Neural cell (in vitro differentiated cells): Measurements from ENCODE around the gene SLC25A27. TPM values are rescaled to one million over a fixed set of nuclear protein-coding genes. Genes with fewer than 3 reads are reported as not detected.

ENCODE experiments used
- H2AFZ ChIP-seq: fragments of 200-600, 300-800 bp; sonication (generic), shearing (Covaris generic); 2 replicates; pipeline ENCODE4 v1.6.0; 2014; ENCODE audit warnings: low read depth, mild to moderate bottlenecking, antibody characterized with exemption, low read length, moderate library complexity
- H3F3A ChIP-seq: fragments of 200-600 bp; shearing (Covaris generic); 2 replicates; pipeline ENCODE4 v1.6.1; 2016; ENCODE audit warnings: mild to moderate bottlenecking, moderate library complexity, mixed read lengths, antibody characterized with exemption, low read length; ENCODE audit not compliant: insufficient read depth, poor library complexity, severe bottlenecking
- H3K27ac ChIP-seq: fragments of 200-600, 300-800 bp; sonication (generic), shearing (Covaris generic); 2 replicates; pipeline ENCODE4 v1.5.1; 2014; ENCODE audit warnings: mild to moderate bottlenecking, low read length, moderate library complexity
- H3K27me3 ChIP-seq: fragments of 300-800, 200-600 bp; sonication (generic), shearing (Covaris generic); 2 replicates; pipeline ENCODE4 v1.6.0; 2014; ENCODE audit warnings: mild to moderate bottlenecking, low read depth, low read length, moderate library complexity; ENCODE audit not compliant: insufficient read depth
- H3K36me3 ChIP-seq: fragments of 300-800, 200-600 bp; sonication (generic), shearing (Covaris generic); 2 replicates; pipeline ENCODE4 v1.5.1; 2014; ENCODE audit warnings: mild to moderate bottlenecking, antibody characterized with exemption, low read length, moderate library complexity; ENCODE audit not compliant: insufficient read depth
- H3K4me2 ChIP-seq: fragments of 300-800, 200-600 bp; sonication (generic), shearing (Covaris generic); 2 replicates; pipeline ENCODE4 v1.6.0; 2014; ENCODE audit warnings: mild to moderate bottlenecking, low read length
- H3K4me3 ChIP-seq: fragments of 300-800, 200-600 bp; sonication (generic), shearing (Covaris generic); 2 replicates; pipeline ENCODE4 v1.5.1; 2014; ENCODE audit warnings: mild to moderate bottlenecking, low read length, moderate library complexity
- H3K79me2 ChIP-seq: fragments of 200-600 bp; shearing (Covaris generic); replicated peaks from 2 replicates; pipeline ENCODE4 v1.6.0; 2014; ENCODE audit warnings: mild to moderate bottlenecking, low read length, moderate library complexity; ENCODE audit not compliant: insufficient read depth
- H3K9ac ChIP-seq: fragments of 300-800, 200-600 bp; sonication (generic), shearing (Covaris generic); 2 replicates; pipeline ENCODE4 v1.6.1; 2016; ENCODE audit warnings: mild to moderate bottlenecking, low read length, mixed read lengths
- H3K9me2 ChIP-seq: fragments of 200-600 bp; shearing (Covaris generic); 2 replicates; pipeline ENCODE4 v1.6.1; 2016; ENCODE audit warnings: mild to moderate bottlenecking, low read length, mixed read lengths; ENCODE audit not compliant: insufficient read depth
- H3K9me3 ChIP-seq: fragments of 200-600, 300-800 bp; sonication (generic), shearing (Covaris generic); 2 replicates; pipeline ENCODE4 v1.6.1; 2016; ENCODE audit warnings: mild to moderate bottlenecking, mixed run types, low read length, moderate library complexity, mixed read lengths
- H4K20me1 ChIP-seq: fragments of 200-600 bp; shearing (Covaris generic); 2 replicates; pipeline ENCODE4 v1.6.1; 2016; ENCODE audit warnings: mild to moderate bottlenecking, mixed run types; ENCODE audit not compliant: insufficient read depth
- CTCF ChIP-seq: fragments of 450-650 bp; IDR thresholded peaks from 2 replicates; pipeline ENCODE4 v1.5.1; 2014; ENCODE audit warnings: antibody characterized with exemption, mild to moderate bottlenecking, moderate library complexity; ENCODE audit not compliant: poor library complexity, severe bottlenecking
- EP300 ChIP-seq: fragments of 450-650 bp; conservative IDR thresholded peaks from 2 replicates; pipeline ENCODE4 v1.6.1; 2014; ENCODE audit warnings: antibody characterized with exemption, mild to moderate bottlenecking, moderate library complexity; ENCODE audit not compliant: poor library complexity, severe bottlenecking
- EZH2 ChIP-seq: fragments of 200-600, 300-800 bp; shearing (Covaris generic), sonication (generic); IDR thresholded peaks from 2 replicates; pipeline ENCODE4 v1.6.1; 2014; ENCODE audit warnings: antibody characterized with exemption, low read length, borderline replicate concordance, mild to moderate bottlenecking; ENCODE audit not compliant: insufficient read depth, poor library complexity, severe bottlenecking
- MXI1 ChIP-seq: fragments of 450-650 bp; conservative IDR thresholded peaks from 2 replicates; pipeline ENCODE4 v1.6.1; 2014; ENCODE audit warnings: antibody characterized with exemption, mild to moderate bottlenecking; ENCODE audit not compliant: poor library complexity, severe bottlenecking
- POLR2AphosphoS5 ChIP-seq: IDR thresholded peaks from 2 replicates; pipeline ENCODE4 v1.6.1; 2012
- REST ChIP-seq: IDR thresholded peaks from 2 replicates; pipeline ENCODE4 v1.6.1; 2012; ENCODE audit warnings: borderline replicate concordance
- TAF1 ChIP-seq: IDR thresholded peaks from 2 replicates; pipeline ENCODE4 v1.6.1; 2012; ENCODE audit warnings: low read depth
- polyA plus RNA-seq: library from polyadenylated mRNA; depleted of rRNA; stranded (reverse); fragments of >200 nt; gene quantifications from 2 replicates; pipeline ENCODE4 v1.2.3, GENCODE V29; 2014

SLC25A27 gene
- polyA plus RNA-seq, 1 donor from 2014 or later, result 44.5 TPM

GRCh38 chr6:46653439-46654195 is 842 bp downstream of the SLC25A27 start:
- no peak for TF ChIP-seq EP300
- TF ChIP-seq MXI1, result peak; percentile 61
- H3K4me3 ChIP-seq, result peak overlapping the region; percentile 83
- no peaks in the 10 kb centered on the region for H3K27me3 ChIP-seq
- peak overlapping the region; percentile 83 for H3K4me2 ChIP-seq
- H3K9me3 ChIP-seq, result no peaks in the 10 kb centered on the region
- no peaks in the 10 kb centered on the region for H3F3A ChIP-seq
- H4K20me1 ChIP-seq, result no peaks in the 10 kb centered on the region
- H3K79me2 ChIP-seq, result no peaks in the 10 kb centered on the region
- H3K9me2 ChIP-seq, result no peaks in the 10 kb centered on the region
- H3K27ac ChIP-seq, result no peak overlapping the region
- H3K9ac ChIP-seq, result peak overlapping the region; percentile 71
- H2AFZ ChIP-seq, result peak overlapping the region; percentile 65
- H3K36me3 ChIP-seq, result no peaks in the 10 kb centered on the region

GRCh38 chr6:46655803-46656202 is 3.0 kb downstream of the SLC25A27 start:
- no peaks in the 10 kb centered on the region for H3K36me3 ChIP-seq
- no peak overlapping the region for H3K4me3 ChIP-seq
- no peaks in the 10 kb centered on the region for H3K9me2 ChIP-seq
- no peak overlapping the region for H3K27ac ChIP-seq
- H3K9ac ChIP-seq, result no peak overlapping the region
- H3F3A ChIP-seq, result no peaks in the 10 kb centered on the region
- no peak overlapping the region for H3K4me2 ChIP-seq
- TF ChIP-seq TAF1, result no peak
- TF ChIP-seq REST, result no peak
- H3K9me3 ChIP-seq, result no peaks in the 10 kb centered on the region
- H4K20me1 ChIP-seq, result no peaks in the 10 kb centered on the region
- no peak overlapping the region for H2AFZ ChIP-seq
- no peaks in the 10 kb centered on the region for H3K79me2 ChIP-seq
- no peaks in the 10 kb centered on the region for H3K27me3 ChIP-seq

- Histone ChIP-seq H3K79me2 (no peaks in the 10 kb centered on the region), H3K9ac (no peak overlapping the region), H3K9me2 (no peaks in the 10 kb centered on the region), H3F3A (no peaks in the 10 kb centered on the region), H3K4me3 (no peak overlapping the region), H4K20me1 (no peaks in the 10 kb centered on the region), H2AFZ (no peak overlapping the region), H3K4me2 (no peak overlapping the region), H3K27me3 (no peaks in the 10 kb centered on the region), H3K9me3 (no peaks in the 10 kb centered on the region), H3K27ac (no peak overlapping the region), H3K36me3 (no peaks in the 10 kb centered on the region)
- TF ChIP-seq CTCF (no peak), EP300 (no peak), EZH2 (no peak), POLR2AphosphoS5 (no peak)
Measured at GRCh38 chr6:46657642-46658041, 4.9 kb downstream of the SLC25A27 start.
